Breast epithelium (tissue), 3 donors: Measurements from ENCODE around the gene GFI1B.
"Not testable (repeated sequence)": the region's sequence is repeated elsewhere in the genome, so short reads cannot be mapped to it uniquely, and the experiment has no call there.

Experiments
- CTCF ChIP-seq, 3 donors: fragments of 450-650 bp; IDR thresholded peaks; one replicate each; pipeline ENCODE4 v1.5.1; 2016 to 2017; ENCODE audit warnings: antibody characterized with exemption in 3 of 3, mild to moderate bottlenecking in 3 of 3, moderate library complexity in 3 of 3
- POLR2A ChIP-seq: fragments of 450-650 bp; IDR thresholded peaks from one replicate; pipeline ENCODE4 v1.6.1; 2016; ENCODE audit warnings: antibody characterized with exemption, mild to moderate bottlenecking, moderate library complexity

GRCh38 chr9:132989998-132990557 is 11.6 kb downstream of the GFI1B start:
- TF ChIP-seq CTCF (IDR thresholded peaks at IDR 0.05); POLR2A: not testable (repeated sequence)
